Hematopoietic multipotent progenitor cell (in vitro differentiated cells): ENCODE data around the gene RGS11. TPM values are rescaled to one million over a fixed set of nuclear protein-coding genes. Genes with fewer than 3 reads are reported as not detected.
A peak's percentile ranks its signal among the peaks of the same experiment; 100 is the strongest.
"Not testable (repeated sequence)": the region's sequence is repeated elsewhere in the genome, so short reads cannot be mapped to it uniquely, and the experiment has no call there.

ENCODE experiments used
- DNase-seq, 3 donors: peaks; one replicate each; pipeline ENCODE4 v3.0.0-alpha.2; 2011 to 2015; ENCODE audit warnings: low read depth in 2 of 3, low spot score in 2 of 3
- total RNA-seq: library from RNA; depleted of rRNA; stranded (reverse); fragments of >200 nt; gene quantifications from one replicate; pipeline ENCODE4 v1.2.3, GENCODE V29; 2012

Gene RGS11
- total RNA-seq, 1 donor, result 1.3 TPM

DNA sequence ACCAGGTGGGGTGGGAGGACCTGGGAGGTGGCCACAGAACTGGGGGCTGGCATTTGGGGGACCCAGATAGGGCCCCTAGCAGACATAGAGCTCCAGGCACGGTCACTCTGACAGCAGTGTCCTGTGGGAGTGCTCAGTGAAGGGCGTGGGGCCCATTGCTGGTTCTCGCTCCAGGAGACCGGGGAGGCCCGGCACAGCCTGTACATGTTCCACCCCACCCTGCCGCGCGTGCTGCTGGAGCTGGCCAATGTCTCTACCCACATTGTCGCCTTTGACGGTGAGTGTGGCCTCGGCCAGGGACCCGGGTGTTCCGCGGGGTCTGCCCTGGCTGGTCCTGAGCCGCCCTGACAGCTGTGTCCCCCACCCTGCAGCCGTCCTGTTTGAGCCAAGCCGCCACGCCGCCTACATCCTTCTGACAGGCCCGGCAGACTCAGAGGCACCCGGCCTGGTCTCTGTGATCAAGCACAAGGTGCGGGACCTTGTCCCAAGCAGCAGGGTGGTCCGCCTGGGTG lies 11.2 kb downstream of the RGS11 start:
- DNase-seq, result no peak

DNA sequence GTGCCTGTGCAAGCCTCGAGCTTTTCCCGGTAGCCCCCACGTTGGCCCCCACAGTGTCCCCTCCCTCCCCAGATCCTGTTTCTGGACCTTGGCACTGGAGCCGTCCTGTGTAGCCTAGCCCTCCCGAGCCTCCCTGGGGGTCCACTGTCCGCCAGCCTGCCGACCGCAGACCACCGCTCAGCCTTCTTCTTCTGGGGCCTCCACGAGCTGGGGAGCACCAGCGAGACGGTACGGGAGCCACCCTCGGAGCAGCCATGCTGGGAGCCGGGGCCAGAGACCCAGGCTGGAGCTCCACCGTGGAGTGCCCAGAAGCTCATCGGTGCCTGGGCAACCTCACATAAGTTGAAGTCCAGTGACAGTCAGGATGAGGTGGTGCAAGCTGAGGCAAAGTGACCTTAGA lies 11.8 kb downstream of the RGS11 start:
- no peak for DNase-seq

GRCh38 chr16:263182-263774 lies 12.5 kb downstream of the RGS11 start:
- DNase-seq, result no peak

DNA sequence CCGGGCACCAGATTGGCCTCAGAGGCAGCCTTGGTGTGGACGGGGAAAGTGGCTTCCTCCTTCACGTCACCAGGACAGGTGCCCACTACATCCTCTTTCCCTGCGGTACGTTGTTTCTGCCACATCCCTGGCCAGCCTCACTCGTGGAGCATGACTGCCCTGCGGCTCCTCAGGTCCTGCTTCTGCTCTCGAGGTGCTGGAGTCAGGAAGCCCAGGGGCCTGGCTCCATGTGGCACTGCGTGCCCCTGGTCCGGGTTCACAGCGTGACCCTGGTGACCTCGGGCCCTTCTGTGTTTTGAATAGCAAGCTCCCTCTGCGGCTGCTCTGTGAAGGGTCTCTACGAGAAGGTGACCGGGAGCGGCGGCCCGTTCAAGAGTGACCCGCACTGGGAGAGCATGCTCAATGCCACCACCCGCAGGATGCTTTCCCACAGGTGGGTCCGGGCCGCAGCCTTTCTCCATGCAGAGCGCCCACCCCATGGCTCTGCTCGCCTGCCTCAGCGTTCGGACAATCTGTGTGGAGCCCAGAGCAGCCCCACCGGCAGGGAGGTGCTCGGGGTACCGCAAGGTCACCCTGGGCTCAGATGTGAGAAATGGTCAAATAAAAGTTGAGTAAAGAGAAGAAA lies 13.5 kb downstream of the RGS11 start:
- DNase-seq, result no peak

GRCh38 chr16:261031-261691 lies 14.6 kb downstream of the RGS11 start:
- DNase-seq, result no peak

DNA sequence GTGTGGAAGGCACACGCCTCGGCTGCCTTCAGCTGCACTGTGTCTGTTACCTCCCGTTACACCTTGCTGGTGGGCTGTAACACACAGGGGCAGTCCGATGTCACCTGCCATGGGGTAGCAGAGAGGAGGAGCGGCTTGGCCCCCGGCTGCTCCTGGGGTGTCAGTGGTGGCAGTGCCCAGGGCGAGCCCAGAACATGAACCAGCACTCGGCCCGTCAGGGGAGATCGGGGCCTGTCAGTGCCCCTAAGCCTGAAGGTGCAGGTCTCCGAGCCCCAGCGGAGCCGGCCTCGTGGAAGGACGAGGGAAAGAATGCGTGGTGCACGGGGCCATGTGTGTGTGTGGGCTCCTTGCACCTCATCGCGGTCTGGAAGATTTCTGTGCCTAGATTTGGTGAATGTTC lies 15.4 kb downstream of the RGS11 start:
- no peak for DNase-seq

DNA sequence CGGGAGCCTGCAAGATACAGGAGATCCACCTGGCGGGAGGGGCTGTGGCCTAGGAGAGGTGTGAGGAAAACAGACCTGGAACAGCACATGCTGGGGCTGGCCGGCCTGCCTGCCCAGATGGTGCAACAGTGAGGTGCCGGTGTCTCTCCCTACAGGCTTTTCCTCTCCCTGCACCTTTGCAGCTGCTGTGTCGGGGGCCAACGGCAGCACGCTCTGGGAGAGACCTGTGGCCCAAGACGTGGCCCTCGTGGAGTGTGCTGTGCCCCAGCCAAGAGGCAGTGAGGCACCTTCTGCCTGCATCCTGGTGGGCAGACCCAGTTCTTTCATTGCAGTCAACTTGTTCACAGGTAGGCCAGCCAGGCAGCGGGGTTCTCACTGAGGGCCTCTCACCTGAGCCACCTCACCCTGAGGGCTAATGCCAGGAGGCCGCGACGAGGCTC lies 15.9 kb downstream of the RGS11 start:
- no peak for DNase-seq

- DNase-seq, result no peak
These were observed 16.5 kb downstream of the RGS11 start for GRCh38 chr16:259226-259625.

- DNase-seq, result not testable (repeated sequence)
These were observed 17.7 kb downstream of the RGS11 start for GRCh38 chr16:258091-258490.

GRCh38 chr16:255183-255582 lies 20.6 kb downstream of the RGS11 start:
- DNase-seq, result no peak

DNA sequence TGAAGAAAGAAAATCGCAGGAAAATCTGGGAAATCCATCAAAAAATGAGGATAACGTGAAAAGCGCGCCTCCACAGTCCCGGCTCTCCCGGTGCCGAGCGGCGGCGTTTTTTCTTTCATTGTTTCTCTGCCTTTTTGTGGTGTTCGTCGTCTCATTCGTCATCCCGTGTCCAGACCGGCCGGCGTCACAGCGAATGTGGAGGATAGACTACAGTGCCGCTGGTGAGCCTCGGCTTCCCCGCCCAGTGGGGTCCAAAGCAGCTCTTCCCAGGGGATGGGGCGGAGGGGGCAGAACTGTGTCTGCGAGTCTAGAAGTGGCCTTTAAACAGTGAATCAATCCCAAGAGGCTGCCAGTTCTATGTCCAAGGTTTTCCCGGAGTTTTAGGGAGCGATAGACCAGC lies 21.3 kb downstream of the RGS11 start:
- no peak for DNase-seq

- DNase-seq, result no peak
These were observed 21.9 kb downstream of the RGS11 start for GRCh38 chr16:253833-254232.

DNA sequence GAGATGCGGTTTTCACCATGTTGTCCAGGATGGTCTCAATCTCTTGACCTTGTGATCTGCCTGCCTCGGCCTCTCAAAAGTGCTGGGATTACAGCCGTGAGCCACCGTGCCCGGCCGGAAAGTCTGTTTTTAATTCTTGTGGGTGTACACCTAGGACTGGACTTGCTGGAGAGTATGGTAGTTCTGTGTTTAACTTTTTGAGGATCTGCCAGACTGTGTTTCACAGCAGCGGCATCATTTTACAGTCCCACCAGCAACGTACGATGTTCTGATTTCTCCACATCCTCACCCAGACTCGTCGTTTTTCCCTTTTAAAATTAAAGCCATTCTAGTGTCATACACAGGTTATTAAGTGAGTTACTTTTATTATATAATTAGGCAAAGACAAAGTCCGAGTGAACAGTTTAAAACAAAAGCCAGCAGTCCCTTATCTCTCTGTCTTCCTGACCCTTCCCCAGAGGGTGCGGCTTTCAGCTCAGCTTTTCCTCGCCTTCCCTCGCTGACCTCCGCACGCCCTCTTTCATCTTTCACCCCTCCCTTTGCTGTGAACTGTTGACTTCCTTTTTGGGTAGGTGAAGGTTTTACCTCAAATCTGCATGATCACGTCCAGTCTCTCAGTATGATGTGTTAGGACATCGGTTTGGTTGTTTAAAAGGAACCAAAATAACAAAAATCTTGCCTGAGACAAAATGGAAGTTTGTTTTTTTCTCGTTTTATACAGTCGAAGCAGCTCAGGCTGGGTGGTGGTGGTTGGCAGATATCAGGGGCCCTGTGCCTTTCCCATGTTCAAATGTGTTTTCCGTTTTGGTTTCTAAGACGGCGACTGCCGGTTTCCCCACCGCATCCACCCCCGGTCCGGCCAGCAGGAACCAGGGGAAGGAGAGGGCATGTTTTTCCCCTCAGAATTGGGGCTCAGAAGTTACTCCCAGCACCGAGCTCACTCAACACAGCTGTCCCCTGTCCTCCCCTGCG lies 23.1 kb downstream of the RGS11 start:
- DNase-seq, result peak in 2 of 3 donors; percentile 45 to 62

DNA sequence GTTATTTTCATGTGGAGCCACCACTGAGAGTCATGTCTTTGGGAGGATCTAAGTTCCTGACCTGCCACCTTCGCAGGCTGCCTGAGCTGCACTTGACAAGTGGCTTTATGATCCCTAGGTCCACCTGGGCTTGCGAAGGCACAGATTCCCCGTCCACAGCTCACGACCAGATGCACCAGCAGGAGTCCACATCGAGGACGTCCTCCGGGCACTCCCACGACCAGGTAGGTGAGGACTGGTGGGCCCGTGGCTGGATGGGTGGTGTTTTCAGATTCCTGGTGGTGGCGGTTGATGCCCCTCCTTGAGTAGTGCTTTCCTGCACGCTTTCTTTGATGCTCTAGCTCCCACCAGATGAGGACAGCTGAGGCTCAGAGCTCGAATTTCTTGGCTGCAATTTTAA lies 26.3 kb downstream of the RGS11 start:
- DNase-seq, result no peak

DNA sequence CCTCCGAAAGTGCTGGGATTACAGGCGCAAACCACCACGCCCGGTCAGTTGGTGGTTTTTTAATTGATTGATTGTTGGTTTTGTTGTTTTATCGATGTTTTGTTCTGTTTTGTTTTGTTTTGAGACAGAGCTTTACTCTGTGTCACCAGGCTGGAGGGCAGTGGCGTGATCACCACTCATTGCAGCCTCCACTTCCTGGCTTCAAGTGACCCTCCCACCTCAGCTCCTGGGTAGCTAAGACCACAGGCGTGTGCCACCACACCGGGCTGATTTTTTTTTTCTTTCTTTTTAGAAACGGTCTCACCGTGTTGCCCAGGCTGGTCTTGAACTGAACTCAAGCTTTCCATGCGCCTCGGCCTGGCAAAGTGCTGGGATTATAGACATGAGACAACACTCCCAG lies 28.7 kb downstream of the RGS11 start:
- no peak for DNase-seq

DNA sequence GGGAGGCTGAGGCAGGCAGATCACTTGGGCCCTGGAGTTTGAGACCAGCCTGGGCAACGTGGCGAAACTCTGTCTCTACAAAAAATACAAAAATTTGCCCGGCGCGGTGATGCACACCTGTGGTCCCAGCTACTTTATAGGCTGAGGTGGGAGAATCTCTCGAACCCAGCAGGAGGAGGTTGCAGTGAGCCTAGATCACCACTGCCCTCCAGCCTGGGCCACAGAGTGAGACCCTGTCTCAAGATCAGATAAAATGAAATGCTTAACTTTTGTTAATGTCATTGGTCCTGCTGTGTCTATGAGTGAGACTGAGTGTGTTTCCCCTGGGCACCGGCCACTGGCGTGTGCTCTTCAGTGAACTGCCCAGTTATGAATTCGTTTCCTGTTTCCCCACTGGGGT lies 30.6 kb downstream of the RGS11 start:
- no peak for DNase-seq

DNA sequence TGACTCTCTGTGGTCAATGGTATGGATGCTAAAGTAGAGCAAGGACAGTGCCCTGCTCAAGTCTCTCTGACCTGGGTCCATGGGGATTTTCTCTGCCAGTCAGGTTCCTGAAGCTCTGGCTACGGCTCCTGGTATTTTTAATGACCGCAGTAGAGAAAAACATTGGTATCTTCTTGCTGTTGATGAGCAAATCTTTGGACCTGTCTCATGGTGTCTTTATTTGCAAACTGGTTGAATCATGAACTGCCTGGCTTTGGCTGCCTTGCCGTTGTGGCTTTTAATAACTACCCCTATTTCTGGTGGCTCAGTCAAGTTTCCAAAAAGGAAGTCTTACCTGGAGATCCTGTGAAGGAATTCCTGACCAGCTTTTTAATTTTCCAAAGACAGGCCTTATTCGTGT lies 32.4 kb downstream of the RGS11 start:
- DNase-seq, result no peak

GRCh38 chr16:242281-242680 lies 33.5 kb downstream of the RGS11 start:
- no peak for DNase-seq

DNA sequence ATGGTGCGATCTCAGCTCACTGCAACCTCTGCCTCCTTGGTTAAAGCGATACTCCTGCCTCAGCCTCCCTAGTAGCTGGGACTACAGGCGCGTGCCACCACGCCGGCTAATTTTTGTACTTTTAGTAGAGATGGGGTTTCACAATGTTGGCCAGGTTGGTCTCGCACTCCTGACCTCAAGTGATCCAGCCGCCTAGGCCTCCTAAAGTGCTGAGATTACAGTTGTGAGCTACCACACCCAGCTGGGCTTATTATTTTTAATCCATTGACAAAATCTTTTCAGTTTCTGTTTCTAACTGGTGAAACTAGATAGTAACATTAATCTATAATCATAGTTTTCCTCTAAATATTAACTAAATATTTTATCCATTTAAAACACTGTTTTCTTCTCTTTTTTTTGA lies 35.2 kb downstream of the RGS11 start:
- no peak for DNase-seq

- no peak for DNase-seq
These were observed 35.8 kb downstream of the RGS11 start for GRCh38 chr16:239948-240277.
